Uterus (tissue), 2 donors: Measurements from ENCODE around the gene RPA4.

Experiments
- CTCF ChIP-seq, 4 experiments: fragments of 200-600 bp in 2 of 4; fragments of 450-650 bp in 2 of 4; sonication (generic) in 2 of 4; IDR thresholded peaks; one replicate each; pipeline ENCODE4 v1.5.1; 2016 to 2019; ENCODE audit warnings: antibody characterized with exemption in 4 of 4, mild to moderate bottlenecking in 2 of 4, moderate library complexity in 1 of 4
- POLR2A ChIP-seq, 2 donors: fragments of 450-650 bp; IDR thresholded peaks; one replicate each; pipeline ENCODE4 v1.6.1; 2016; ENCODE audit warnings: antibody characterized with exemption in 2 of 2, mild to moderate bottlenecking in 1 of 2, moderate library complexity in 1 of 2

DNA sequence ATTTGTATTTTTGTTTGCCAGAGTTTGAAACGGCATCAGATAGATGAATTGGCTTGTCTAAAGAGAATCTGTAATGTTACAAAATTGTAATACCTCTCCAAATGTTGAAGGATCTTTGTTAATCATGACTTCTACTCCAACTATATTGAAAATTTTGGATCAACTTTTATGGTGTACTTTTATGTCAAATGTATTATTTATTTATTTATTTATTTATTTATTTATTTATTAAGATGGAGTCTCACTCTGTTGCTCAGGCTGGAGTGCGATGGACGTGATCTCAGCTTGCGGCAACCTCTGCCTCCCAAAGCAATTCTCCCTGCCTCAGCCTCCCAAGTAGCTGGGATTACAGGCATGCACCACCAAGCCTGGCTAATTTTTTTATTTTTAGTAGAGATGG is 36.0 kb downstream of the RPA4 start:
- TF ChIP-seq POLR2A (IDR thresholded peaks at IDR 0.05), result no peak
- TF ChIP-seq CTCF (IDR thresholded peaks at IDR 0.05), result no peak
